H1 (cell line): ENCODE measurements around the gene ISLR2. TPM values are rescaled to one million over a fixed set of nuclear protein-coding genes. Genes with fewer than 3 reads are reported as not detected.

ENCODE experiments used
- CTCF ChIA-PET: fragments of 300-600 bp; sonication (Branson Sonifier 250); formaldehyde crosslinking; loops from one replicate; lab custom pipeline; 2021; ENCODE audit not compliant: partially characterized antibody; lab: Charles Lee
- POLR2A ChIA-PET: fragments of 300-600 bp; sonication (Branson Sonifier 250); formaldehyde crosslinking; loops from one replicate; lab custom pipeline; 2021; ENCODE audit warnings: inconsistent platforms; ENCODE audit not compliant: partially characterized antibody; lab: Charles Lee
- DNase-seq, 2 experiments: peaks; one replicate each; pipeline versions ENCODE4 v3.0.0 to v3.0.0-alpha.2; 2010 to 2022; ENCODE audit warnings: low spot score in 2 of 2, low read depth in 1 of 2, mixed read lengths in 1 of 2
- FAIRE-seq: peaks from 2 replicates; lab custom pipeline; 2011; peaks lifted over from hg19 to GRCh38; lab: Jason Lieb, UNC
- H2AFZ ChIP-seq: 2 replicates; pipeline ENCODE4 v1.8.1; 2012; ENCODE audit warnings: low read length, inconsistent platforms
- H2AK5ac ChIP-seq: 2 replicates; pipeline ENCODE4 v1.6.1; 2013; ENCODE audit warnings: low read depth, low read length
- H2BK120ac ChIP-seq: replicated peaks from 2 replicates; pipeline ENCODE3; 2013; ENCODE audit warnings: low read depth, low read length, inconsistent platforms
- H2BK12ac ChIP-seq: 2 replicates; pipeline ENCODE4 v1.6.1; 2013; ENCODE audit warnings: low read depth, low read length
- H2BK15ac ChIP-seq: 2 replicates; pipeline ENCODE4 v1.6.1; 2013; ENCODE audit warnings: low read length
- H2BK20ac ChIP-seq: 2 replicates; pipeline ENCODE4 v1.6.1; 2013; ENCODE audit warnings: low read length
- H2BK5ac ChIP-seq: 2 replicates; pipeline ENCODE4 v1.6.1; 2013; ENCODE audit warnings: low read depth, low read length
- H3K14ac ChIP-seq: 2 replicates; pipeline ENCODE4 v1.6.1; 2013; ENCODE audit warnings: inconsistent platforms; ENCODE audit not compliant: insufficient read length
- H3K18ac ChIP-seq: 2 replicates; pipeline ENCODE4 v1.6.1; 2013; ENCODE audit warnings: low read length; ENCODE audit errors: extremely low read depth
- H3K23ac ChIP-seq: 2 replicates; pipeline ENCODE4 v1.6.1; 2013; ENCODE audit warnings: inconsistent platforms; ENCODE audit not compliant: insufficient read length
- H3K23me2 ChIP-seq: 2 replicates; pipeline ENCODE4 v1.6.1; 2013; ENCODE audit warnings: low read depth, low read length
- H3K27ac ChIP-seq: 2 replicates; pipeline ENCODE4 v1.6.1; 2011; ENCODE audit warnings: low read depth, low read length, inconsistent platforms
- H3K27me3 ChIP-seq, 4 experiments: replicated peaks in 1 of 4; 1 replicate in 1 of 4; 2 replicates in 3 of 4; pipeline versions ENCODE4 v1.6.1 to v1.8.1; 2011 to 2013; ENCODE audit warnings: low read length in 3 of 4, mild to moderate bottlenecking in 3 of 4, inconsistent platforms in 2 of 4, mixed read lengths in 2 of 4, moderate library complexity in 1 of 4; ENCODE audit not compliant: control insufficient read depth in 3 of 4, insufficient read depth in 3 of 4; ENCODE audit errors: extremely low read depth in 1 of 4
- H3K36me3 ChIP-seq, 4 experiments: 2 replicates each; pipeline versions ENCODE4 v1.6.1 to v1.8.1; 2011 to 2013; ENCODE audit warnings: mild to moderate bottlenecking in 4 of 4, low read length in 3 of 4, moderate library complexity in 2 of 4, control low read depth in 1 of 4, inconsistent platforms in 1 of 4; ENCODE audit not compliant: insufficient read depth in 4 of 4, control insufficient read depth in 2 of 4
- H3K4ac ChIP-seq: replicated peaks from 2 replicates; pipeline ENCODE3; 2013; ENCODE audit warnings: low read length, low read depth, mixed read lengths, inconsistent platforms; ENCODE audit not compliant: insufficient read length
- H3K4me1 ChIP-seq, 4 experiments: replicated peaks in 1 of 4; 1 replicate in 1 of 4; 2 replicates in 3 of 4; pipeline versions ENCODE4 v1.6.1 to v1.8.1; 2011 to 2013; ENCODE audit warnings: low read length in 3 of 4, inconsistent platforms in 2 of 4, mixed read lengths in 1 of 4; ENCODE audit not compliant: insufficient read depth in 4 of 4, control insufficient read depth in 3 of 4
- H3K4me2 ChIP-seq, 2 experiments: 2 replicates each; pipeline versions ENCODE4 v1.6.1 to v1.8.1; 2011 to 2013; ENCODE audit warnings: low read depth in 2 of 2, low read length in 2 of 2, control low read depth in 1 of 2, inconsistent platforms in 1 of 2, mild to moderate bottlenecking in 1 of 2; ENCODE audit not compliant: insufficient read depth in 1 of 2
- H3K4me3 ChIP-seq, 4 experiments: fragments of 200-600, 300-600 bp in 1 of 4; sonication (generic), shearing (Covaris generic), sonication (Bioruptor Twin) in 1 of 4; 2 replicates each; pipeline versions ENCODE4 v1.5.1 to v1.8.1; 2011 to 2016; ENCODE audit warnings: low read length in 4 of 4, low read depth in 3 of 4, control low read depth in 2 of 4, inconsistent platforms in 2 of 4, mild to moderate bottlenecking in 2 of 4, mixed read lengths in 1 of 4, moderate library complexity in 1 of 4; ENCODE audit not compliant: insufficient read depth in 2 of 4; ENCODE audit errors: extremely low read depth in 1 of 4
- H3K56ac ChIP-seq: replicated peaks from 2 replicates; pipeline ENCODE3; 2013; ENCODE audit warnings: low read depth, mild to moderate bottlenecking, mixed read lengths, low read length, inconsistent platforms; ENCODE audit not compliant: insufficient read length
- H3K79me1 ChIP-seq: 2 replicates; pipeline ENCODE4 v1.6.1; 2013; ENCODE audit warnings: low read depth, low read length, control low read depth
- H3K79me2 ChIP-seq, 2 experiments: 2 replicates each; pipeline versions ENCODE4 v1.6.1 to v1.8.1; 2012 to 2013; ENCODE audit warnings: low read length in 2 of 2, mild to moderate bottlenecking in 2 of 2, inconsistent platforms in 1 of 2; ENCODE audit not compliant: insufficient read depth in 2 of 2, control insufficient read depth in 1 of 2
- H3K9ac ChIP-seq, 4 experiments: replicated peaks in 1 of 4; 1 replicate in 1 of 4; 2 replicates in 3 of 4; pipeline versions ENCODE4 v1.6.1 to v1.8.1; 2011 to 2013; ENCODE audit warnings: low read depth in 3 of 4, low read length in 3 of 4, control low read depth in 2 of 4, mild to moderate bottlenecking in 2 of 4, moderate library complexity in 2 of 4, inconsistent platforms in 1 of 4; ENCODE audit errors: extremely low read depth in 1 of 4
- H3K9me3 ChIP-seq, 2 experiments: 2 replicates each; pipeline versions ENCODE4 v1.6.1 to v1.8.1; 2012 to 2013; ENCODE audit warnings: mild to moderate bottlenecking in 2 of 2, moderate library complexity in 2 of 2, control low read depth in 1 of 2, inconsistent platforms in 1 of 2, low read depth in 1 of 2, low read length in 1 of 2, mixed read lengths in 1 of 2; ENCODE audit not compliant: insufficient read depth in 2 of 2
- H4K20me1 ChIP-seq, 2 experiments: replicated peaks in 1 of 2; 2 replicates each; pipeline versions ENCODE3 to v1.8.1; 2011 to 2013; ENCODE audit warnings: inconsistent platforms in 2 of 2, low read length in 2 of 2, mild to moderate bottlenecking in 1 of 2; ENCODE audit not compliant: insufficient read depth in 2 of 2, control insufficient read depth in 1 of 2
- H4K5ac ChIP-seq: 2 replicates; pipeline ENCODE4 v1.6.1; 2013; ENCODE audit warnings: low read length, low read depth, mixed read lengths, inconsistent platforms; ENCODE audit not compliant: insufficient read length
- H4K8ac ChIP-seq: 2 replicates; pipeline ENCODE4 v1.8.0; 2013; ENCODE audit warnings: mild to moderate bottlenecking, moderate library complexity, low read length, inconsistent platforms; ENCODE audit not compliant: insufficient read depth; ENCODE audit errors: extremely low read depth
- H4K91ac ChIP-seq: replicated peaks from 2 replicates; pipeline ENCODE3; 2013; ENCODE audit warnings: low read length, mixed read lengths, inconsistent platforms; ENCODE audit not compliant: insufficient read length
- BACH1 ChIP-seq: IDR thresholded peaks from 2 replicates; pipeline ENCODE4 v1.6.1; 2012; ENCODE audit warnings: low read length, improper control_type of control experiment
- WGBS, 2 experiments: shearing (Covaris generic) in 1 of 2; methylation state at CpG; one replicate each; pipeline versions ENCODE4 v1.1.6 to v1.1.7; 2013 to 2015; ENCODE audit warnings: low lambda C conversion rate in 2 of 2, mixed read lengths in 2 of 2, inconsistent platforms in 1 of 2, low coverage in 1 of 2, missing lambda C conversion rate in 1 of 2; ENCODE audit not compliant: insufficient replicate concordance in 2 of 2, insufficient coverage in 1 of 2, insufficient read length in 1 of 2; ENCODE audit errors: extremely low coverage in 1 of 2, missing lambda C conversion rate in 1 of 2; 5-methylcytosine and 5-hydroxymethylcytosine counted together
- polyA plus RNA-seq, 7 experiments: library from polyadenylated mRNA; depleted of rRNA in 3 of 7; stranded (reverse) in 5 of 7; unstranded in 2 of 7; fragments of >200 nt in 5 of 7; fragments of 200-250 nt in 2 of 7; gene quantifications; 1 replicate in 5 of 7; 2 replicates in 1 of 7; 4 replicates in 1 of 7; pipeline versions ENCODE4 v1.2.1 to v1.2.3, GENCODE V29; 2011 to 2013; ENCODE audit warnings: missing spikeins in 2 of 7, mixed read lengths in 2 of 7
- total RNA-seq: library from RNA; stranded (reverse); fragmentation: NEBNext Ultra II Directional; extraction: Animal tissue kit (Norgen Biotek cat#: 25700); gene quantifications from 2 replicates; pipeline ENCODE4 v1.2.1, GENCODE V29; 2021
- TF ChIP-seq, protein P1 (sequence below): IDR thresholded peaks from 2 replicates; pipeline ENCODE4 v1.6.1; 2011; ENCODE audit warnings: low read length, improper control_type of control experiment

The ISLR2 gene
- total and polyA plus RNA-seq, 2 of the 8 experiments (the other 6 are each of a cell fraction or from before 2014, with no cell fraction given), result 0.47 to 0.58 TPM

GRCh38 chr15:74124759-74125158, 5.6 kb upstream of the ISLR2 start:
- peaks cover 22 to 40% (median 31%) of the 10 kb centered on the region in 4 experiments; a peak in 6 of 7 replicates for H3K27me3 ChIP-seq
- DNase-seq, result no peak

More at GRCh38 chr15:74124759-74125158, 5.6 kb upstream of the ISLR2 start:
- WGBS, 2 experiments, result 94% methylated on average over 7 of the region's 7 CpGs; no CpG with 5 or more reads in 1 of the 2 experiments
- Histone ChIP-seq H4K5ac (no peak overlapping the region), H3K23ac (no peak overlapping the region), H4K91ac (no peak overlapping the region), H3K4me2 (no peak overlapping the region), H3K4me3 (no peak overlapping the region), H2BK120ac (no peak overlapping the region), H3K36me3 (no peaks in the 10 kb centered on the region), H3K9ac (no peak overlapping the region), H3K27ac (no peak overlapping the region), H4K20me1 (peaks cover 0 to 2% of the 10 kb centered on the region in 2 experiments), H3K9me3 (no peaks in the 10 kb centered on the region), H2BK12ac (no peak overlapping the region), H3K79me2 (no peaks in the 10 kb centered on the region), H4K8ac (no peak overlapping the region), H2AK5ac (no peak overlapping the region), H3K23me2 (peaks cover 10% of the 10 kb centered on the region; the same call in 1 of the 2 replicates), H2BK15ac (no peak overlapping the region), H3K56ac (no peak overlapping the region), H2AFZ (no peak overlapping the region), H3K4ac (no peak overlapping the region), H3K4me1 (peaks cover 2 to 35% (median 26%) of the 10 kb centered on the region in 4 experiments), H2BK5ac (no peak overlapping the region), H3K14ac (no peak overlapping the region), H3K79me1 (no peaks in the 10 kb centered on the region), H3K18ac (no peak overlapping the region), H2BK20ac (no peak overlapping the region)
- ChIA-PET POLR2A (no interaction called here), CTCF (interaction anchor here (0.9 to 2.4 kb wide), 8 partner anchors 8 to 198 kb away, joined by 3 to 21 read pairs (median 4); no protein-coding TSS in a partner anchor)
- FAIRE-seq, result no peak
- no peak for TF ChIP-seq BACH1
- TF ChIP-seq, protein P1, sequence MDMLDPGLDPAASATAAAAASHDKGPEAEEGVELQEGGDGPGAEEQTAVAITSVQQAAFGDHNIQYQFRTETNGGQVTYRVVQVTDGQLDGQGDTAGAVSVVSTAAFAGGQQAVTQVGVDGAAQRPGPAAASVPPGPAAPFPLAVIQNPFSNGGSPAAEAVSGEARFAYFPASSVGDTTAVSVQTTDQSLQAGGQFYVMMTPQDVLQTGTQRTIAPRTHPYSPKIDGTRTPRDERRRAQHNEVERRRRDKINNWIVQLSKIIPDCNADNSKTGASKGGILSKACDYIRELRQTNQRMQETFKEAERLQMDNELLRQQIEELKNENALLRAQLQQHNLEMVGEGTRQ, result no peak
